IPS-18c (cell line): ENCODE data around the gene RABL6.
"Not testable (repeated sequence)": the region's sequence is repeated elsewhere in the genome, so short reads cannot be mapped to it uniquely, and the experiment has no call there.

ENCODE experiments used
- H3K4me3 ChIP-seq: 2 replicates; pipeline ENCODE4 v1.7.0; 2013; ENCODE audit warnings: low read depth, mild to moderate bottlenecking, low read length, moderate library complexity; ENCODE audit not compliant: insufficient read depth
- H3K9me3 ChIP-seq: one replicate; pipeline ENCODE4 v1.6.1; 2013; ENCODE audit warnings: mild to moderate bottlenecking, low read length, moderate library complexity; ENCODE audit not compliant: control insufficient read depth, insufficient read depth

RABL6 gene

DNA sequence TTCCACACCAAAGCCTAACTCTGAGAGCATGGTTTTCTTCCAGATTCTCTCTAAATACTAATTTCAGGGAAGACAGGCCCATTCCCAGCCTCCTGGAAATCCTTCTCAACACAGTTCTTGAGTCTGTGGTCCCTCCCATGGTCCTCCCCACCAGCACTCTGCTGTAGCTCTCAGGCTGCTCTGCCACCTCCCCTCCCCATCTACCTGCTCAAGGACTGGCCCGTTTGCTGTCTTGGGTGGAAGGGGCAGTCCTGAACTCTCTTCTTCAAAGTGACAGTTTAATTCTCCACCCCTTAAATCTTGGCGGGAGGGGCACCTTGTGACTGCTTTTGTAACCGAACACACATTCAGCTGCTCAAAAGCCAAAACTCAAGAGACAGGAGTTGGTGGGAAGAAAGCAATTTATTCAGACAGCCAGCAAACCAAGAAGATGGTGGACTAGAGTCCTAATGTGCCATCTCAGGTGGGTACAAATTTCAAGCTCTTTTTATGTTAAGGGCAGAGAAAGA, 35.8 kb upstream of the RABL6 start:
- no peaks in the 10 kb centered on the region for H3K9me3 ChIP-seq
- H3K4me3 ChIP-seq = no peak overlapping the region

DNA sequence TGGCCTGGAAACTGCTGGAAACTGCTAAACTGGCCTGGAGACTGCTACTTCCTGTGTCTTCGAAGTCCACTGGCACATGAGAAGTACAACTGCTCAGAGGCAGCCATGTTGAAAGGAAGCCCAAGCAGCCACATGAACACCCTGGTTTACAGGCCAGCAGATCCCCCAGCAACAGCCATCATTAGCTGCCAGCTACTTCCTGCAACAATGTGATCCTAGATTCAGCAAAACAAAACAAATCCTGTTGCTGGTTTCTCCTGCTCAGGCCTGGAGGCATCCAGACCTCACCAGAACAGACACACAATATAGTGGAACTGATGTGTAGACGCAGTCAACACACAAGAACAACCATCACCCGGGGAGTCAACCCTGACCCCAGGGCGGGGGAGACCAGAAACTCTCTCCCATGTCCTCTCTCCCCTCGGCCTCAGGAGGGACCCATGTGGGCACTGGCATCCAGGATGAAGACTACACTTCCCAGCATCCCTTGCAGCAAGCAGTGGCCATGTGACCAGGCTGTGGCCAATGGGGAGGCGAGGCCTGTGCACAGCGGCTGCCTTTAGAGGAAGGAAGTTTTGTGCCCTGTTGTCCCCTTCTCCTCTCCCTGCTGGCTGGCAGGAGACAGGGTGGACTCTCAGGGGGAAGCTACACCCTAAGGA, 34.2 kb upstream of the RABL6 start:
- no peak overlapping the region for H3K4me3 ChIP-seq
- H3K9me3 ChIP-seq = no peaks in the 10 kb centered on the region

- no peak overlapping the region for H3K4me3 ChIP-seq
- H3K9me3 ChIP-seq = no peaks in the 10 kb centered on the region
Measured at GRCh38 chr9:136774416-136775045, 33.2 kb upstream of the RABL6 start.

GRCh38 chr9:136775191-136775590, 32.6 kb upstream of the RABL6 start:
- H3K9me3 ChIP-seq = no peaks in the 10 kb centered on the region
- H3K4me3 ChIP-seq = no peak overlapping the region

DNA sequence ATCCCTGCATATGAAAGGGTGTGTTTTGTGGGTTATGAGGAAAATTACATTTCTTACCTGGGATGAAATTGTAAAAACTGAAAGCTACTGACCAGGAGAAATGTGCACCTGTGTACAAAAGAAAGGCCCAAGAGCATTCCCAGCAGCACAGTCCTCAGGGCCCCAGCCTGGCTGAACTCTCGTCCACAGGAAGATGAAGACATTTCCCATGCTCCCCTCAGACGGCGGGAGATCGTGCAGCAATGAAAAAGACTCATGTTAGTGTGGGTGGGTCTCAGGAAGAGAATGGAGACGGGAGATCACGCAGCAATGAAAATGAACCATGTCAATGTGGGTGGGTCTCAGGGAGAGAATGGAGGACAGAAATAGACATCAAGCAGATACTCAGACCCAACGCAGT, 30.8 kb upstream of the RABL6 start:
- H3K4me3 ChIP-seq = no peak overlapping the region

GRCh38 chr9:136777359-136777758, 30.4 kb upstream of the RABL6 start:
- no peaks in the 10 kb centered on the region for H3K9me3 ChIP-seq
- H3K4me3 ChIP-seq = no peak overlapping the region

More for the DNA sequence above, 30.8 kb upstream of the RABL6 start:
- H3K9me3 ChIP-seq = no peaks in the 10 kb centered on the region

GRCh38 chr9:136779808-136780207, 27.9 kb upstream of the RABL6 start:
- H3K9me3 ChIP-seq = no peaks in the 10 kb centered on the region
- H3K4me3 ChIP-seq = no peak overlapping the region

GRCh38 chr9:136782452-136782851, 25.3 kb upstream of the RABL6 start:
- no peak overlapping the region for H3K4me3 ChIP-seq
- no peaks in the 10 kb centered on the region for H3K9me3 ChIP-seq

DNA sequence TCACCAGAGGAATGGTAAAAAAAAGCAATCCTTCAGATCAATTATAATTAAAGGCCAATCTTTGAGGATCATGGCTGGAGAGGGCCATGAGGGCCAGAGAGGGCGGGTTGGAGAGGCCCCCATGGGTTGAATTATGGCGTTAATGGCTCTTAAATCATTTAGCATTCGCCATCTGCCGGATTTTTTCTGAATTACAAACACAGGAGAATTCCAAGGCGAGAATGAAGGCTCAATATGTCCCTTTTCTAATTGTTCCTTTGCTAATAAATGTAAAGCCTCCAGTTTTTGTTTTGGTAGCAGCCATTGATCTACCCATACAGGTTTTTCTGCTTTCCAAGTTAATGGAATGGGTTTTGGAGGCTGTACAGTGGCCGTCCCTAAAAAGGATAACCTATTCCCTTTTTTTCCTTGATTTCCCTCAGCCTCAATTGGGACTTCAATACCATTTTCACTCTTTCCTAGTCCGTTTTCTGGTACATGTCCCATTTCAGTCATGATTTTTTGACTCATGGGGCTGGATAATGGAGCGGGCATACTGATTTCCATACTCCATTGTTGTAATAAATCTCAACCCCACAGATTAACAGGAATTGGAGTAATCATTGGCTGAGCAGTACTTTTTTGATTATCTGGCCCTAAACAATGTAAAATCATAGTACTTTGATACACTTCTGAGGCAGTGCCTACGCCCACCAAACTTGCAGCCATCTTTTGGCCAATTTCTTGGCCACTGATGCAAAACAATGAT, 23.3 kb upstream of the RABL6 start:
- H3K9me3 ChIP-seq = no peaks in the 10 kb centered on the region
- H3K4me3 ChIP-seq = no peak overlapping the region

- Histone ChIP-seq H3K9me3 (no peaks in the 10 kb centered on the region), H3K4me3 (no peak overlapping the region)
Measured at GRCh38 chr9:136784997-136785361, 22.8 kb upstream of the RABL6 start.

DNA sequence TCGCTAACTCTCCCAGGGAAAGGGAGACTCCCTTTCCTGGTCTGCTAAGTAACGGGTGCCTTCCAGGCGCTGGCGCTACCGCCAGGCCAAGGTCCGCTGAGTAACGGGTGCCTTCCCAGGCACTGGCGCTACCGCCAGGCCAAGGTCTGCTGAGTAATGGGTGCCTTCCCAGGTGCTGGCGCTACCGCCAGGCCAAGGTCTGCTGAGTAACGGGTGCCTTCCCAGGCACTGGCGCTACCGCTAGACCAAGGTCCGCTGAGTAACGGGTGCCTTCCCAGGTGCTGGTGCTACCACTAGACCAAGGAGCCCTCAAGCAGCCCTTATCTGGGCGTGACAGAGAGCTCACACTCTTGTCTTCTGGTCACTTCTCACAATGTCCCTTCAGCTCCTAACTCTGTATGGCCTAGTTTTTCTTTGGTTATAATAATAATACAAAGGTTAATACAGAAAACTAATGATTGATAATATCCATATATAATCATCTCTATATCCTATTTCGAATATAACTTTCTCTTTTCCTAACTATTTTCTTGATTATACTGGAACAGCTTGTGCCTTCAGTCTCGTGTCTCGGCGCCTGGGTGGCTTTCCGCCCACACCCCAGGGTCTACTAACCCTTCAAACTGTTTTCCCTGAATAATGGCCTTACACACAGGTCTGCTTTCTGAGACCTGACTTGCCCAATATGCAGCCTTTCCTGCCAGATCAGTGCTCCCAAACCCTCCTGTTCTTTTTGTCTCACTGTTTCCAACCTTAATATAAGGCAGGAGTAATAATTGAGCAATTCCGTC, 22.0 kb upstream of the RABL6 start:
- not testable (repeated sequence) for H3K4me3 ChIP-seq, H3K9me3 ChIP-seq

GRCh38 chr9:136786451-136786850, 21.3 kb upstream of the RABL6 start:
- Histone ChIP-seq H3K9me3 (no peaks in the 10 kb centered on the region), H3K4me3 (no peak overlapping the region)

- H3K9me3 ChIP-seq, H3K4me3 ChIP-seq: not testable (repeated sequence)
Measured at GRCh38 chr9:136786983-136787382, 20.8 kb upstream of the RABL6 start.

- no peaks in the 10 kb centered on the region for H3K9me3 ChIP-seq
- no peak overlapping the region for H3K4me3 ChIP-seq
Measured at GRCh38 chr9:136787690-136788400, 19.9 kb upstream of the RABL6 start.

- H3K4me3 ChIP-seq, H3K9me3 ChIP-seq: not testable (repeated sequence)
Measured at GRCh38 chr9:136788644-136789522, 18.9 kb upstream of the RABL6 start.

DNA sequence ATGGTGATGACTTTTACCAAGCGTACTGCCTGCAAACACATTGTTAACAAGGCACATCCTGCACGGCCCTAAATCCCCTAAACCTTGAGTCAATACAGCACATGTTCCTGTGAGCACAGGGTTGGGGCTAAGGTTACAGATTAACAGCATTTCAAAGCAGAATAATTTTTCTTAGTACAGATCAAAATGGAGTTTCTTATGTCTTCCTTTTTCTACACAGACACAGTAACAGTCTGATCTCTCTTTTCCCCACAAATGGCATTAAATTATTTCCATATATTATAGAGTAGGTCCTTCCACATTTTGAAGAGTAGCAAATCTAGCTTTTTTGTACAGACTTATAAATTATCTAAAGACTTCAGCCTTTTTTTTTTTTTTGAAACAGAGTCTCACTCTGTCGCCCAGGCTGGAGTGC, 18.2 kb upstream of the RABL6 start:
- no peaks in the 10 kb centered on the region for H3K9me3 ChIP-seq
- no peak overlapping the region for H3K4me3 ChIP-seq
